Osteoblast (primary cell): ENCODE measurements around the gene S100A13. TPM values are rescaled to one million over a fixed set of nuclear protein-coding genes. Genes with fewer than 3 reads are reported as not detected.

Experiments used
- DNase-seq: peaks from one replicate; pipeline ENCODE4 v3.0.0; 2011; ENCODE audit warnings: low spot score, mixed read lengths; ENCODE audit not compliant: insufficient read length; ENCODE audit errors: missing footprints
- H2AFZ ChIP-seq: 2 replicates; pipeline ENCODE4 v1.6.0; 2011; ENCODE audit warnings: mild to moderate bottlenecking, low read length
- H3K27ac ChIP-seq: 2 replicates; pipeline ENCODE4 v1.5.1; 2011; ENCODE audit warnings: mild to moderate bottlenecking, low read depth, low read length, moderate library complexity
- H3K27me3 ChIP-seq: 2 replicates; pipeline ENCODE4 v1.6.0; 2012; ENCODE audit warnings: mild to moderate bottlenecking, control low read depth, inconsistent platforms, low read length, moderate library complexity; ENCODE audit not compliant: insufficient read depth
- H3K36me3 ChIP-seq: 2 replicates; pipeline ENCODE4 v1.5.1; 2011; ENCODE audit warnings: mild to moderate bottlenecking, low read length, control low read depth, moderate library complexity; ENCODE audit not compliant: insufficient read depth
- H3K4me1 ChIP-seq: 2 replicates; pipeline ENCODE4 v1.5.1; 2011; ENCODE audit warnings: mild to moderate bottlenecking, low read length, control low read depth, moderate library complexity; ENCODE audit not compliant: insufficient read depth
- H3K4me2 ChIP-seq: 2 replicates; pipeline ENCODE4 v1.6.0; 2011; ENCODE audit warnings: mild to moderate bottlenecking, low read length; ENCODE audit not compliant: insufficient read depth
- H3K4me3 ChIP-seq: fragments of 200-600 bp; sonication (generic); 3 replicates; pipeline ENCODE4 v1.5.1; 2012; ENCODE audit warnings: mild to moderate bottlenecking, low read length, inconsistent platforms; ENCODE audit not compliant: insufficient read depth
- H3K79me2 ChIP-seq: 2 replicates; pipeline ENCODE4 v1.6.0; 2012; ENCODE audit warnings: mild to moderate bottlenecking, low read length, control low read depth, inconsistent platforms; ENCODE audit not compliant: insufficient read depth
- H3K9me3 ChIP-seq: 2 replicates; pipeline ENCODE4 v1.5.1; 2011; ENCODE audit warnings: low read depth, low read length, control low read depth
- H4K20me1 ChIP-seq: 2 replicates; pipeline ENCODE4 v1.6.0; 2012; ENCODE audit warnings: mild to moderate bottlenecking, low read length, control low read depth; ENCODE audit not compliant: insufficient read depth
- total RNA-seq: library from RNA; depleted of rRNA; stranded (reverse); fragments of >200 nt; gene quantifications from 2 replicates; pipeline ENCODE4 v1.2.3, GENCODE V29; 2012
- TF ChIP-seq, protein P1 (sequence below): IDR thresholded peaks from 2 replicates; pipeline ENCODE4 v1.5.1; 2011; ENCODE audit warnings: mild to moderate bottlenecking, low read depth, low read length, moderate library complexity; ENCODE audit errors: extremely low read depth

Gene S100A13
- total RNA-seq, 1 donor = 121 TPM

- Histone ChIP-seq H3K36me3 (peaks cover 13% of the 10 kb centered on the region), H3K27ac (no peak overlapping the region), H3K4me1 (peaks cover 38% of the 10 kb centered on the region), H4K20me1 (peaks cover 4% of the 10 kb centered on the region), H2AFZ (peak overlapping the region; percentile 7), H3K27me3 (no peaks in the 10 kb centered on the region), H3K4me3 (no peak overlapping the region), H3K79me2 (peaks cover 27% of the 10 kb centered on the region), H3K4me2 (no peak overlapping the region), H3K9me3 (no peaks in the 10 kb centered on the region)
- DNase-seq = peak; percentile 80
- TF ChIP-seq, protein P1, sequence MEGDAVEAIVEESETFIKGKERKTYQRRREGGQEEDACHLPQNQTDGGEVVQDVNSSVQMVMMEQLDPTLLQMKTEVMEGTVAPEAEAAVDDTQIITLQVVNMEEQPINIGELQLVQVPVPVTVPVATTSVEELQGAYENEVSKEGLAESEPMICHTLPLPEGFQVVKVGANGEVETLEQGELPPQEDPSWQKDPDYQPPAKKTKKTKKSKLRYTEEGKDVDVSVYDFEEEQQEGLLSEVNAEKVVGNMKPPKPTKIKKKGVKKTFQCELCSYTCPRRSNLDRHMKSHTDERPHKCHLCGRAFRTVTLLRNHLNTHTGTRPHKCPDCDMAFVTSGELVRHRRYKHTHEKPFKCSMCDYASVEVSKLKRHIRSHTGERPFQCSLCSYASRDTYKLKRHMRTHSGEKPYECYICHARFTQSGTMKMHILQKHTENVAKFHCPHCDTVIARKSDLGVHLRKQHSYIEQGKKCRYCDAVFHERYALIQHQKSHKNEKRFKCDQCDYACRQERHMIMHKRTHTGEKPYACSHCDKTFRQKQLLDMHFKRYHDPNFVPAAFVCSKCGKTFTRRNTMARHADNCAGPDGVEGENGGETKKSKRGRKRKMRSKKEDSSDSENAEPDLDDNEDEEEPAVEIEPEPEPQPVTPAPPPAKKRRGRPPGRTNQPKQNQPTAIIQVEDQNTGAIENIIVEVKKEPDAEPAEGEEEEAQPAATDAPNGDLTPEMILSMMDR = no peak
Observed at GRCh38 chr1:153629971-153630370, 2.7 kb upstream of the S100A13 start.

- Histone ChIP-seq H3K79me2 (peaks cover 27% of the 10 kb centered on the region), H3K27ac (no peak overlapping the region), H2AFZ (no peak overlapping the region), H3K4me1 (peaks cover 42% of the 10 kb centered on the region), H3K4me2 (no peak overlapping the region), H3K27me3 (no peaks in the 10 kb centered on the region), H3K9me3 (no peaks in the 10 kb centered on the region), H3K4me3 (no peak overlapping the region), H3K36me3 (peaks cover 17% of the 10 kb centered on the region), H4K20me1 (peaks cover under 1% of the 10 kb centered on the region)
- DNase-seq = no peak
- TF ChIP-seq, protein P1 = no peak
Observed at GRCh38 chr1:153629343-153629665, 2.0 kb upstream of the S100A13 start.

GRCh38 chr1:153628638-153629342, 1.5 kb upstream of the S100A13 start:
- H2AFZ ChIP-seq = peak overlapping the region; percentile 28

More at GRCh38 chr1:153628638-153629342, 1.5 kb upstream of the S100A13 start:
- Histone ChIP-seq H4K20me1 (no peaks in the 10 kb centered on the region), H3K79me2 (peaks cover 31% of the 10 kb centered on the region), H3K4me1 (peaks cover 46% of the 10 kb centered on the region), H3K36me3 (peaks cover 22% of the 10 kb centered on the region), H3K27me3 (no peaks in the 10 kb centered on the region), H3K4me2 (no peak overlapping the region), H3K9me3 (no peaks in the 10 kb centered on the region), H3K27ac (no peak overlapping the region), H3K4me3 (no peak overlapping the region)
- TF ChIP-seq, protein P1 = no peak
- DNase-seq = no peak
